Activated CD4-positive, alpha-beta memory T cell treated with anti-CD3 and anti-CD28 coated beads for 36 hours (primary cell): ENCODE results near the gene NT5DC3. TPM values are rescaled to one million over a fixed set of nuclear protein-coding genes. Genes with fewer than 3 reads are reported as not detected.

ENCODE experiments used
- total RNA-seq, 2 experiments: library from RNA; stranded (reverse); gene quantifications; one replicate each; pipeline ENCODE4 v1.2.3, GENCODE V29; 2021

NT5DC3 gene
- total RNA-seq, 2 experiments from 2014 or later, result 6.8 to 7.5 TPM

Other genes with a start within 250 kb of the NT5DC3 start
- 100 to 1,000 TPM; 452 to 453 TPM for gene HSP90B1, start 89.2 kb upstream of the NT5DC3 start, total RNA-seq
- 10 to 100 TPM; 29.1 to 29.7 TPM for gene TDG, start 124.6 kb upstream of the NT5DC3 start, total RNA-seq
- not detected for gene GLT8D2, start 209.0 kb upstream of the NT5DC3 start, total RNA-seq
- gene HCFC2, start 223.3 kb upstream of the NT5DC3 start, total RNA-seq, result 10 to 100 TPM in 1 of 2 experiments, 1 to 10 TPM in 1; 8.9 to 10.8 TPM